ENCODE measurements around the gene STK32A. TPM values are rescaled to one million over a fixed set of nuclear protein-coding genes. Genes with fewer than 3 reads are reported as not detected.

STK32A gene
- total and polyA plus RNA-seq, 2 donors (not counting 1 experiment from before 2014, with no cell fraction given), result not detected

DNA sequence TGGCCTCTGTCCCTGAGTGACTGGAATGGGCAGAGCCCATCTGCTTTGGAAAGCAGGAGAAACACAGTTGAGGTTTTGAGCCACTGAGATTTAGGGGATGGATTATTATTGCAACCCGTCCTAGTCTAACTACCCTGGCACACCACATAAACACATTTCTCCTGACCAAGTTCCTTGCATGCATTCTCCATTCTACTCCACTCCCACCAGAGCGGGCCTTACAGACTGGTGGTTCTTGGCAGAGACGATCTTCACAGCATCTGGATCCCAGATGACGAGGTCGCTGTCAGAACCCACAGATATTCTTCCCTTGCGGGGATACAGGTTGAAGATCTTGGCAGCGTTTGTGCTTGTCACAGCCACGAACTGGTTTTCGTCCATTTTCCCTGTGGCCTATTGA, 164.0 kb downstream of the STK32A start:
- H3K27me3 ChIP-seq (replicated peaks in 1 of 4; ENCODE audit: control extremely low read depth in 1 of 4, control insufficient read depth in 3 of 4, insufficient read depth in 4 of 4, low read length in 3 of 4), result no peaks in the 10 kb centered on the region
- no peak overlapping the region for H3K9ac ChIP-seq (ENCODE audit: low read length)
- no peaks in the 10 kb centered on the region for H3K79me2 ChIP-seq (ENCODE audit: control insufficient read depth, insufficient read depth, low read length)
- ATAC-seq (ENCODE audit: low read depth), result no peak
- Mint-ChIP-seq H3K27me3 (no peaks in the 10 kb centered on the region), H3K4me3 (no peak overlapping the region), H3K9me3 (ENCODE audit: insufficient read depth) (no peaks in the 10 kb centered on the region), H3K27ac (no peak overlapping the region), H3K4me1 (no peaks in the 10 kb centered on the region)
- H3K4me1 ChIP-seq (ENCODE audit: control insufficient read depth in 2 of 2, insufficient read depth in 2 of 2, low read length in 2 of 2), result no peaks in the 10 kb centered on the region
- 97% methylated on average over 6 of the region's 9 CpGs for WGBS (ENCODE audit: insufficient coverage)
- ChIA-PET POLR2A (no interaction called here), CTCF (no interaction called here)
- H3K4me3 ChIP-seq (ENCODE audit: control extremely low read depth in 1 of 5, extremely low read depth in 1 of 5, insufficient read depth in 1 of 5, low read depth in 2 of 5, low read length in 4 of 5), result no peak overlapping the region
- no peak overlapping the region for H2AFZ ChIP-seq (ENCODE audit: insufficient read depth, low read depth, low read length, poor library complexity, severe bottlenecking)
- intact Hi-C loops (cut with micrococcal nuclease), result no loop called here
- peaks cover 0 to 9% (median 0%) of the 10 kb centered on the region in 3 donors for H3K9me3 ChIP-seq (ENCODE audit: control extremely low read depth in 1 of 3, control insufficient read depth in 2 of 3, insufficient read depth in 1 of 3, low read length in 2 of 3)
- no peak for TF ChIP-seq EZH2 (IDR thresholded peaks at IDR 0.05; ENCODE audit: borderline replicate concordance, insufficient read depth, low read depth, low read length, poor library complexity, severe bottlenecking)
- TF ChIP-seq, protein P1, sequence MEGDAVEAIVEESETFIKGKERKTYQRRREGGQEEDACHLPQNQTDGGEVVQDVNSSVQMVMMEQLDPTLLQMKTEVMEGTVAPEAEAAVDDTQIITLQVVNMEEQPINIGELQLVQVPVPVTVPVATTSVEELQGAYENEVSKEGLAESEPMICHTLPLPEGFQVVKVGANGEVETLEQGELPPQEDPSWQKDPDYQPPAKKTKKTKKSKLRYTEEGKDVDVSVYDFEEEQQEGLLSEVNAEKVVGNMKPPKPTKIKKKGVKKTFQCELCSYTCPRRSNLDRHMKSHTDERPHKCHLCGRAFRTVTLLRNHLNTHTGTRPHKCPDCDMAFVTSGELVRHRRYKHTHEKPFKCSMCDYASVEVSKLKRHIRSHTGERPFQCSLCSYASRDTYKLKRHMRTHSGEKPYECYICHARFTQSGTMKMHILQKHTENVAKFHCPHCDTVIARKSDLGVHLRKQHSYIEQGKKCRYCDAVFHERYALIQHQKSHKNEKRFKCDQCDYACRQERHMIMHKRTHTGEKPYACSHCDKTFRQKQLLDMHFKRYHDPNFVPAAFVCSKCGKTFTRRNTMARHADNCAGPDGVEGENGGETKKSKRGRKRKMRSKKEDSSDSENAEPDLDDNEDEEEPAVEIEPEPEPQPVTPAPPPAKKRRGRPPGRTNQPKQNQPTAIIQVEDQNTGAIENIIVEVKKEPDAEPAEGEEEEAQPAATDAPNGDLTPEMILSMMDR (IDR thresholded peaks at IDR 0.05), result no peak
- H3K27ac ChIP-seq (ENCODE audit: low read length in 2 of 2), result no peak overlapping the region
- H4K20me1 ChIP-seq (ENCODE audit: control insufficient read depth, insufficient read depth, low read length, poor library complexity, severe bottlenecking), result no peaks in the 10 kb centered on the region
- no peaks in the 10 kb centered on the region for H3K36me3 ChIP-seq (replicated peaks in 1 of 2; ENCODE audit: control extremely low read depth in 1 of 2, control insufficient read depth in 1 of 2, extremely low read depth in 1 of 2, insufficient read depth in 2 of 2, low read length in 1 of 2)
- no peak for DNase-seq
- no peak overlapping the region for H3K4me2 ChIP-seq (replicated peaks; ENCODE audit: low read depth, low read length, poor library complexity, severe bottlenecking)

DNA sequence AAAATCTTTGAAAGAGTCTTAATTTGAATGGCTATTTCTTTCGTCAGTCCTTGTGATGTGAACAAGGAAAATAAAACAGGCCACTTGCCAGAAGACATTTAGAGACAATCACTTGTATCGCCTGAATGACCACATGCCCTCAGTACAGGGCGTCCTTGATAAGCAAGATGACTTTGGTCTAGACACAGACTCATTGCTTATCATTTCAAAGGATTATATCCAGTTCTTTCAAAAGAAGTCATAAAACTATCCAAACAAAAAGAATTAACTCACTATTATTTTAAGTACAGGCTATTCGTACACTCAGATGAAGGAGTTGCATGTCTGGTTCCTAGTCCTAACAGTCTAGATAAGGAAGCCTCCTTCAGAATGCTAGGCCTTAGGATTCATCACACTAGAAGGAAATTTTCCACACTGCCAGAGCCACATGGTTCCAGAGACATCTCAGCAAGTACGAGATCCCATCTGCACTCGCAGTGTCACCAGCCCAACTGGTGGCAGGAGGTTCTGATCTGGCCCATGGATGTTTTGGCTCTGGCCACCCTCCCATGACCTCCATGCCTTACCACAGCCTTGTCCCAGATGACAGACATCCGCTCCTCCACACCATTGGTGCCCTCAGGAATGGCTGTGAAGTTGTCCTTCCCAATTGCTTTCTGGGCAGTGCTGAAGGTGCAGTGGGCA, 165.4 kb downstream of the STK32A start:
- CTCF ChIA-PET, result no interaction called here

More for the DNA sequence above, 165.4 kb downstream of the STK32A start:
- Histone ChIP-seq H3K9ac (ENCODE audit: low read length) (no peak overlapping the region), H3K27me3 (replicated peaks in 1 of 4; ENCODE audit: control extremely low read depth in 1 of 4, control insufficient read depth in 3 of 4, insufficient read depth in 4 of 4, low read length in 3 of 4) (no peaks in the 10 kb centered on the region), H3K36me3 (replicated peaks in 1 of 2; ENCODE audit: control extremely low read depth in 1 of 2, control insufficient read depth in 1 of 2, extremely low read depth in 1 of 2, insufficient read depth in 2 of 2, low read length in 1 of 2) (no peaks in the 10 kb centered on the region), H3K27ac (ENCODE audit: low read length in 2 of 2) (no peak overlapping the region), H2AFZ (ENCODE audit: insufficient read depth, low read depth, low read length, poor library complexity, severe bottlenecking) (no peak overlapping the region), H3K4me3 (ENCODE audit: control extremely low read depth in 1 of 5, extremely low read depth in 1 of 5, insufficient read depth in 1 of 5, low read depth in 2 of 5, low read length in 4 of 5) (no peak overlapping the region), H4K20me1 (ENCODE audit: control insufficient read depth, insufficient read depth, low read length, poor library complexity, severe bottlenecking) (no peaks in the 10 kb centered on the region), H3K4me2 (replicated peaks; ENCODE audit: low read depth, low read length, poor library complexity, severe bottlenecking) (no peak overlapping the region), H3K9me3 (ENCODE audit: control extremely low read depth in 1 of 3, control insufficient read depth in 2 of 3, insufficient read depth in 1 of 3, low read length in 2 of 3) (peaks cover 0 to 8% (median 0%) of the 10 kb centered on the region in 3 donors), H3K79me2 (ENCODE audit: control insufficient read depth, insufficient read depth, low read length) (no peaks in the 10 kb centered on the region), H3K4me1 (ENCODE audit: control insufficient read depth in 2 of 2, insufficient read depth in 2 of 2, low read length in 2 of 2) (no peaks in the 10 kb centered on the region)
- Mint-ChIP-seq H3K27ac (no peak overlapping the region), H3K9me3 (ENCODE audit: insufficient read depth) (no peaks in the 10 kb centered on the region), H3K4me3 (no peak overlapping the region), H3K4me1 (no peaks in the 10 kb centered on the region), H3K27me3 (no peaks in the 10 kb centered on the region)
- no peak for TF ChIP-seq EZH2 (IDR thresholded peaks at IDR 0.05; ENCODE audit: borderline replicate concordance, insufficient read depth, low read depth, low read length, poor library complexity, severe bottlenecking)
- TF ChIP-seq, protein P1 (IDR thresholded peaks at IDR 0.05), result no peak
- intact Hi-C loops (cut with micrococcal nuclease), result no loop called here
- WGBS (ENCODE audit: insufficient coverage), result 95% methylated on average over 5 of the region's 7 CpGs
- POLR2A ChIA-PET, result no interaction called here
- no peak for DNase-seq
- ATAC-seq (ENCODE audit: low read depth), result no peak
